Measurements from ENCODE around the gene ZBED3. TPM values are rescaled to one million over a fixed set of nuclear protein-coding genes. Genes with fewer than 3 reads are reported as not detected.

The ZBED3 gene
- total RNA-seq, 1 experiment from 2014 or later = 7.0 TPM

- TF ChIP-seq ZSCAN18 (CRISPR knock-in tag; IDR thresholded peaks at IDR 0.05) (no peak), MLX (CRISPR knock-in tag; IDR thresholded peaks at IDR 0.05) (no peak), NR1H2 (CRISPR knock-in tag; IDR thresholded peaks at IDR 0.05) (no peak), ATF6 (CRISPR knock-in tag; IDR thresholded peaks at IDR 0.05) (no peak), AFF4 (CRISPR knock-in tag; IDR thresholded peaks at IDR 0.05; ENCODE audit: borderline replicate concordance) (no peak), IRF2 (CRISPR knock-in tag; IDR thresholded peaks at IDR 0.05; ENCODE audit: borderline replicate concordance, low read depth) (no peak), GRHL2 (CRISPR knock-in tag; IDR thresholded peaks at IDR 0.05; ENCODE audit: insufficient replicate concordance, severe bottlenecking) (no peak), CREB1 (CRISPR knock-in tag; IDR thresholded peaks at IDR 0.05) (peak; percentile 74; the same call in 1 of the 2 replicates), AR (CRISPR knock-in tag; IDR thresholded peaks at IDR 0.05) (no peak), SMAD4 (CRISPR knock-in tag; IDR thresholded peaks at IDR 0.05) (peak; percentile 9; the same call in 1 of the 2 replicates), E2F4 (CRISPR knock-in tag; IDR thresholded peaks at IDR 0.05; ENCODE audit: borderline replicate concordance, low read depth) (no peak), JAZF1 (CRISPR knock-in tag; IDR thresholded peaks at IDR 0.05) (no peak), TEAD1 (CRISPR knock-in tag; IDR thresholded peaks at IDR 0.05) (peak; percentile 94), PRRX2 (CRISPR knock-in tag; IDR thresholded peaks at IDR 0.05) (no peak), CREM (CRISPR knock-in tag; IDR thresholded peaks at IDR 0.05) (peak; percentile 81), ZNF138 (CRISPR knock-in tag; conservative IDR thresholded peaks at IDR 0.05) (peak; percentile 68; the same call in 1 of the 2 replicates), EMX1 (CRISPR knock-in tag; IDR thresholded peaks at IDR 0.05) (no peak), KAT7 (CRISPR knock-in tag; IDR thresholded peaks at IDR 0.05; ENCODE audit: borderline replicate concordance) (0 out of 2 replicates have a peak, but pooled peaks have one; percentile 25), RELA (CRISPR knock-in tag; IDR thresholded peaks at IDR 0.05; ENCODE audit: borderline replicate concordance) (no peak), ATF1 (CRISPR knock-in tag; IDR thresholded peaks at IDR 0.05) (no peak), NFYB (CRISPR knock-in tag; conservative IDR thresholded peaks at IDR 0.05; ENCODE audit: low read depth) (0 out of 2 replicates have a peak, but pooled peaks have one; percentile 9), JUN (CRISPR knock-in tag; IDR thresholded peaks at IDR 0.05) (no peak), IRF1 (CRISPR knock-in tag; IDR thresholded peaks at IDR 0.05) (peak; percentile 34; the same call in 1 of the 2 replicates), PREB (CRISPR knock-in tag; IDR thresholded peaks at IDR 0.05; ENCODE audit: borderline replicate concordance) (no peak)
Measured at GRCh38 chr5:77030097-77031071, 56.7 kb downstream of the ZBED3 start, which contains the start of gene AGGF1 (continued).
